IPS DF 6.9 (cell line): Measurements from ENCODE around the gene MTCL1.

Experiments
- DNase-seq: peaks from one replicate; pipeline ENCODE4 v3.0.0-alpha.2; 2013; ENCODE audit warnings: low read depth, low spot score
- H3K27ac ChIP-seq: one replicate; pipeline ENCODE4 v1.5.1; 2013; ENCODE audit warnings: low read length, control low read depth
- H3K27me3 ChIP-seq: 2 replicates; pipeline ENCODE4 v1.6.1; 2013; ENCODE audit warnings: mild to moderate bottlenecking, low read length; ENCODE audit not compliant: control insufficient read depth, insufficient read depth
- H3K36me3 ChIP-seq: 2 replicates; pipeline ENCODE4 v1.6.1; 2013; ENCODE audit warnings: low read length; ENCODE audit not compliant: control insufficient read depth, insufficient read depth
- H3K4me1 ChIP-seq: 2 replicates; pipeline ENCODE4 v1.6.1; 2013; ENCODE audit warnings: low read length; ENCODE audit not compliant: control insufficient read depth, insufficient read depth
- H3K4me3 ChIP-seq: 2 replicates; pipeline ENCODE4 v1.5.1; 2013; ENCODE audit warnings: mild to moderate bottlenecking, low read length
- H3K9me3 ChIP-seq: 2 replicates; pipeline ENCODE4 v1.6.1; 2013; ENCODE audit warnings: low read length, inconsistent platforms; ENCODE audit not compliant: control insufficient read depth, insufficient read depth
- WGBS: extraction: QIAGEN DNeasy Blood & Tissue Kit; methylation state at CpG from one replicate; pipeline ENCODE4 v1.1.7; 2013; ENCODE audit warnings: mixed read lengths, missing lambda C conversion rate; ENCODE audit not compliant: insufficient read length, insufficient coverage; 5-methylcytosine and 5-hydroxymethylcytosine counted together

The MTCL1 gene

GRCh38 chr18:8713691-8714090, 8.3 kb downstream of the MTCL1 start:
- Histone ChIP-seq H3K36me3 (no peaks in the 10 kb centered on the region), H3K4me3 (no peak overlapping the region), H3K27me3 (no peaks in the 10 kb centered on the region), H3K9me3 (no peaks in the 10 kb centered on the region), H3K27ac (no peak overlapping the region), H3K4me1 (peaks cover 5% of the 10 kb centered on the region; the same call in 1 of the 2 replicates)
- no CpG with 5 or more reads among the region's 8 CpGs for WGBS
- no peak for DNase-seq

- H3K36me3 ChIP-seq, result no peaks in the 10 kb centered on the region; the same call in 1 of the 2 replicates
- no peaks in the 10 kb centered on the region for H3K27me3 ChIP-seq
- no peak overlapping the region for H3K4me3 ChIP-seq
- H3K9me3 ChIP-seq, result no peaks in the 10 kb centered on the region
- no CpG with 5 or more reads among the region's 4 CpGs for WGBS
- H3K27ac ChIP-seq, result no peak overlapping the region
- no peak for DNase-seq
- peaks cover 3% of the 10 kb centered on the region; the same call in 1 of the 2 replicates for H3K4me1 ChIP-seq
These were observed 10.2 kb downstream of the MTCL1 start for GRCh38 chr18:8715599-8715998.

GRCh38 chr18:8717011-8717770, 11.8 kb downstream of the MTCL1 start:
- Histone ChIP-seq H3K4me1 (peaks cover 3% of the 10 kb centered on the region; the same call in 1 of the 2 replicates), H3K4me3 (no peak overlapping the region), H3K9me3 (no peaks in the 10 kb centered on the region), H3K27ac (no peak overlapping the region), H3K36me3 (no peaks in the 10 kb centered on the region; the same call in 1 of the 2 replicates), H3K27me3 (no peaks in the 10 kb centered on the region)
- no peak for DNase-seq
- WGBS, result no CpG with 5 or more reads among the region's 13 CpGs

GRCh38 chr18:8718401-8718913, 13.1 kb downstream of the MTCL1 start:
- Histone ChIP-seq H3K27me3 (no peaks in the 10 kb centered on the region), H3K27ac (no peak overlapping the region), H3K4me1 (peaks cover 3% of the 10 kb centered on the region; the same call in 1 of the 2 replicates), H3K36me3 (no peaks in the 10 kb centered on the region; the same call in 1 of the 2 replicates), H3K4me3 (no peak overlapping the region), H3K9me3 (no peaks in the 10 kb centered on the region)
- no peak for DNase-seq
- WGBS, result no CpG with 5 or more reads among the region's 16 CpGs

- peaks cover 3% of the 10 kb centered on the region; the same call in 1 of the 2 replicates for H3K4me1 ChIP-seq
- DNase-seq, result no peak
- no peak overlapping the region for H3K27ac ChIP-seq
- no CpG with 5 or more reads among the region's 4 CpGs for WGBS
- no peak overlapping the region for H3K4me3 ChIP-seq
- H3K27me3 ChIP-seq, result no peaks in the 10 kb centered on the region
- no peaks in the 10 kb centered on the region for H3K9me3 ChIP-seq
- no peaks in the 10 kb centered on the region; the same call in 1 of the 2 replicates for H3K36me3 ChIP-seq
These were observed 13.8 kb downstream of the MTCL1 start for GRCh38 chr18:8719192-8719591.

- H3K27me3 ChIP-seq, result no peaks in the 10 kb centered on the region
- H3K27ac ChIP-seq, result no peak overlapping the region
- no peak for DNase-seq
- WGBS, result no CpG with 5 or more reads among the region's 7 CpGs
- no peaks in the 10 kb centered on the region; the same call in 1 of the 2 replicates for H3K36me3 ChIP-seq
- no peak overlapping the region for H3K4me3 ChIP-seq
- peaks cover 3% of the 10 kb centered on the region; the same call in 1 of the 2 replicates for H3K4me1 ChIP-seq
- no peaks in the 10 kb centered on the region for H3K9me3 ChIP-seq
These were observed 14.8 kb downstream of the MTCL1 start for GRCh38 chr18:8720141-8720540.

GRCh38 chr18:8721094-8721669, 15.8 kb downstream of the MTCL1 start:
- Histone ChIP-seq H3K4me1 (peaks cover 2% of the 10 kb centered on the region; the same call in 1 of the 2 replicates), H3K27ac (no peak overlapping the region), H3K4me3 (no peak overlapping the region), H3K36me3 (no peaks in the 10 kb centered on the region; the same call in 1 of the 2 replicates), H3K27me3 (no peaks in the 10 kb centered on the region), H3K9me3 (no peaks in the 10 kb centered on the region)
- no CpG with 5 or more reads among the region's 9 CpGs for WGBS
- DNase-seq, result no peak

GRCh38 chr18:8721716-8722115, 16.4 kb downstream of the MTCL1 start:
- DNase-seq, result no peak
- Histone ChIP-seq H3K9me3 (no peaks in the 10 kb centered on the region), H3K27ac (no peak overlapping the region), H3K4me1 (0 out of 2 replicates have a peak, but pooled peaks cover 1% of the 10 kb centered on the region), H3K27me3 (no peaks in the 10 kb centered on the region), H3K36me3 (no peaks in the 10 kb centered on the region; the same call in 1 of the 2 replicates), H3K4me3 (no peak overlapping the region)
- no CpG with 5 or more reads among the region's 5 CpGs for WGBS

- H3K36me3 ChIP-seq, result no peaks in the 10 kb centered on the region; the same call in 1 of the 2 replicates
- DNase-seq, result no peak
- no peak overlapping the region for H3K4me3 ChIP-seq
- H3K9me3 ChIP-seq, result no peaks in the 10 kb centered on the region
- no peaks in the 10 kb centered on the region for H3K4me1 ChIP-seq
- no peaks in the 10 kb centered on the region for H3K27me3 ChIP-seq
- H3K27ac ChIP-seq, result no peak overlapping the region
- no CpG with 5 or more reads among the region's 13 CpGs for WGBS
These were observed 17.8 kb downstream of the MTCL1 start for GRCh38 chr18:8722946-8723820.

GRCh38 chr18:8724452-8724851, 19.1 kb downstream of the MTCL1 start:
- Histone ChIP-seq H3K27me3 (no peaks in the 10 kb centered on the region), H3K4me3 (no peak overlapping the region), H3K9me3 (no peaks in the 10 kb centered on the region), H3K4me1 (no peaks in the 10 kb centered on the region), H3K27ac (no peak overlapping the region), H3K36me3 (no peaks in the 10 kb centered on the region; the same call in 1 of the 2 replicates)
- no CpG with 5 or more reads among the region's 6 CpGs for WGBS
- no peak for DNase-seq
